GM12872 (cell line): Measurements from ENCODE around the gene P2RY12.

Experiments
- CTCF ChIP-seq: IDR thresholded peaks from 3 replicates; pipeline ENCODE4 v1.5.1; 2011; ENCODE audit warnings: low read depth, mild to moderate bottlenecking, low read length, moderate library complexity; ENCODE audit not compliant: insufficient read depth

P2RY12 gene

DNA sequence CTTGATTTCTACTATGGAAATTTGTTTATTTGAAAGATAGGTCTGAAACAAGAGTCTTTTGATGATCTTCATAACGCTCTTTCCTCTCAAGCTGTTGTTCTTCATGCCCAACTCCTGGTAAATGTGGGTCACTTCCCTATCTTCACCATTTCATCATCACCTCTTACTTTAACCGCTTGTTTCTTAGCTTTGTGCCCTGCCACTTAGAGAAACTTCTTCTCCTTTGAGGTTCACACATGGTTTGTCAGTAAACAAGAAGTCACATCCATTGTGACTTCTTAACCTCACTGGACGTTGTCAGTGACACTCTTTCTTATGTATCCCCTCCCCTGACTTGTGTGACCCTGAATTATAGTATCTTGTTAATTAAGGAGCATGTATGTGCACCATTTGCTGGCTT lies 38.3 kb downstream of the P2RY12 start:
- no peak for TF ChIP-seq CTCF

GRCh38 chr3:151345859-151346258 lies 38.7 kb downstream of the P2RY12 start:
- TF ChIP-seq CTCF, result no peak

- no peak for TF ChIP-seq CTCF
Observed at GRCh38 chr3:151331696-151332095, 52.9 kb downstream of the P2RY12 start.

GRCh38 chr3:151330899-151331298 lies 53.7 kb downstream of the P2RY12 start:
- no peak for TF ChIP-seq CTCF

DNA sequence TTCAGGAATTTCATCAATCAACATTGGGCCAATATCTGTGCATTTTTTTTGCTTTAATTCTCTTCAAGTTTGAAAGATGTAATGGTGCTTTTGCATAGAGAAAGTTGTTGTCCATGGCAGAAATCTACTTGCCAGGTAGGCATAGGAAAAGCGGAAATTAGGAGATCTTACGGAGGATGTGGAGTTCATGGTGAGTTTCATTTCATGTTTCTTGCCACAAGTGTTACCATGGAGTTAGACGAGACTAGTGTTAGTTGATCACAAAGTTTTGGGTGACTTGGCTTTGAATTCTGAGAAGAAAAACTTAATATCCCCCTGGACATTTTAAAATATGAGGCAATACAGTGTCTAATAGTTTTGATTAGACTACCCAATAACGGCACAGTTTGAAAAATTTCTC lies 54.2 kb downstream of the P2RY12 start:
- no peak for TF ChIP-seq CTCF

- TF ChIP-seq CTCF, result no peak
Observed at GRCh38 chr3:151329363-151329762, 55.2 kb downstream of the P2RY12 start, which contains the start of gene P2RY13. P2RY13 (minus strand) TSS chr3:151329549; CDS start chr3:151329528, 21 bp downstream.

GRCh38 chr3:151328298-151328995 lies 56.1 kb downstream of the P2RY12 start:
- TF ChIP-seq CTCF, result no peak
